HG02981 (cell line): Measurements from ENCODE around the gene DISC1.
A peak's percentile ranks its signal among the peaks of the same experiment; 100 is the strongest.
"Not testable (repeated sequence)": the region's sequence is repeated elsewhere in the genome, so short reads cannot be mapped to it uniquely, and the experiment has no call there.

Source experiments
- ATAC-seq: cut with Tn5 transposase; IDR thresholded peaks from one replicate; pipeline ENCODE4 v1.9.1; 2021; ENCODE audit warnings: mild to moderate bottlenecking, moderate library complexity; ENCODE audit not compliant: unreplicated experiment

The DISC1 gene

GRCh38 chr1:231724876-231725647 is 98.5 kb downstream of the DISC1 start:
- ATAC-seq, result peak; percentile 57

GRCh38 chr1:231727171-231727570 is 100.6 kb downstream of the DISC1 start:
- no peak for ATAC-seq

GRCh38 chr1:231728987-231729386 is 102.4 kb downstream of the DISC1 start:
- not testable (repeated sequence) for ATAC-seq

- no peak for ATAC-seq
Observed at GRCh38 chr1:231729544-231729943, 103.0 kb downstream of the DISC1 start.

- ATAC-seq, result no peak
Observed at GRCh38 chr1:231731268-231731667, 104.7 kb downstream of the DISC1 start.

- ATAC-seq, result no peak
Observed at GRCh38 chr1:231733063-231733462, 106.5 kb downstream of the DISC1 start.

GRCh38 chr1:231733672-231734071 is 107.1 kb downstream of the DISC1 start:
- ATAC-seq, result no peak

- ATAC-seq, result no peak
Observed at GRCh38 chr1:231734417-231734816, 107.8 kb downstream of the DISC1 start.

GRCh38 chr1:231735411-231735810 is 108.8 kb downstream of the DISC1 start:
- ATAC-seq, result no peak

GRCh38 chr1:231735941-231736340 is 109.4 kb downstream of the DISC1 start:
- ATAC-seq, result no peak

GRCh38 chr1:231736464-231736863 is 109.9 kb downstream of the DISC1 start:
- no peak for ATAC-seq

GRCh38 chr1:231738554-231738953 is 112.0 kb downstream of the DISC1 start:
- ATAC-seq, result no peak

- ATAC-seq, result no peak
Observed at GRCh38 chr1:231743966-231744365, 117.4 kb downstream of the DISC1 start.

GRCh38 chr1:231748760-231749415 is 122.3 kb downstream of the DISC1 start:
- ATAC-seq, result no peak

GRCh38 chr1:231750296-231750695 is 123.7 kb downstream of the DISC1 start:
- ATAC-seq, result no peak

GRCh38 chr1:231750818-231751362 is 124.3 kb downstream of the DISC1 start:
- no peak for ATAC-seq

GRCh38 chr1:231751415-231751814 is 124.8 kb downstream of the DISC1 start:
- ATAC-seq, result no peak

- no peak for ATAC-seq
Observed at GRCh38 chr1:231753313-231753712, 126.7 kb downstream of the DISC1 start.

GRCh38 chr1:231757101-231757404 is 130.5 kb downstream of the DISC1 start:
- peak; percentile 35 for ATAC-seq

GRCh38 chr1:231757759-231758158 is 131.2 kb downstream of the DISC1 start:
- ATAC-seq, result no peak

- ATAC-seq, result no peak
Observed at GRCh38 chr1:231761252-231761651, 134.7 kb downstream of the DISC1 start.
